ENCODE results near the gene CXCL11.

The CXCL11 gene

GRCh38 chr4:76036855-76037254 is 985 bp upstream of the CXCL11 start:
- TF ChIP-seq, protein P1, sequence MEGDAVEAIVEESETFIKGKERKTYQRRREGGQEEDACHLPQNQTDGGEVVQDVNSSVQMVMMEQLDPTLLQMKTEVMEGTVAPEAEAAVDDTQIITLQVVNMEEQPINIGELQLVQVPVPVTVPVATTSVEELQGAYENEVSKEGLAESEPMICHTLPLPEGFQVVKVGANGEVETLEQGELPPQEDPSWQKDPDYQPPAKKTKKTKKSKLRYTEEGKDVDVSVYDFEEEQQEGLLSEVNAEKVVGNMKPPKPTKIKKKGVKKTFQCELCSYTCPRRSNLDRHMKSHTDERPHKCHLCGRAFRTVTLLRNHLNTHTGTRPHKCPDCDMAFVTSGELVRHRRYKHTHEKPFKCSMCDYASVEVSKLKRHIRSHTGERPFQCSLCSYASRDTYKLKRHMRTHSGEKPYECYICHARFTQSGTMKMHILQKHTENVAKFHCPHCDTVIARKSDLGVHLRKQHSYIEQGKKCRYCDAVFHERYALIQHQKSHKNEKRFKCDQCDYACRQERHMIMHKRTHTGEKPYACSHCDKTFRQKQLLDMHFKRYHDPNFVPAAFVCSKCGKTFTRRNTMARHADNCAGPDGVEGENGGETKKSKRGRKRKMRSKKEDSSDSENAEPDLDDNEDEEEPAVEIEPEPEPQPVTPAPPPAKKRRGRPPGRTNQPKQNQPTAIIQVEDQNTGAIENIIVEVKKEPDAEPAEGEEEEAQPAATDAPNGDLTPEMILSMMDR (IDR thresholded peaks at IDR 0.05; ENCODE audit: low read depth, low read length), result no peak
- in situ Hi-C loops (cut with HindIII; ENCODE audit: low sequenced_read_pairs), result no loop called here
- H3K4me3 ChIP-seq (ENCODE audit: low read depth, low read length), result no peak overlapping the region
- DNase-seq (ENCODE audit: low read depth, low spot score), result no peak

- in situ Hi-C loops (cut with HindIII; ENCODE audit: low sequenced_read_pairs), result no loop called here
Measured at GRCh38 chr4:76035141-76035540, 729 bp downstream of the CXCL11 start.

GRCh38 chr4:76029300-76029699 is 6.6 kb downstream of the CXCL11 start:
- in situ Hi-C loops (cut with HindIII; ENCODE audit: low sequenced_read_pairs), result no loop called here
- TF ChIP-seq, protein P1 (IDR thresholded peaks at IDR 0.05; ENCODE audit: low read depth, low read length), result no peak
- no peak overlapping the region for H3K4me3 ChIP-seq (ENCODE audit: low read depth, low read length)
- no peak for DNase-seq (ENCODE audit: low read depth, low spot score)

More at GRCh38 chr4:76035141-76035540, 729 bp downstream of the CXCL11 start:
- no peak overlapping the region for H3K4me3 ChIP-seq (ENCODE audit: low read depth, low read length)
- TF ChIP-seq, protein P1 (IDR thresholded peaks at IDR 0.05; ENCODE audit: low read depth, low read length), result no peak
- DNase-seq (ENCODE audit: low read depth, low spot score), result no peak

DNA sequence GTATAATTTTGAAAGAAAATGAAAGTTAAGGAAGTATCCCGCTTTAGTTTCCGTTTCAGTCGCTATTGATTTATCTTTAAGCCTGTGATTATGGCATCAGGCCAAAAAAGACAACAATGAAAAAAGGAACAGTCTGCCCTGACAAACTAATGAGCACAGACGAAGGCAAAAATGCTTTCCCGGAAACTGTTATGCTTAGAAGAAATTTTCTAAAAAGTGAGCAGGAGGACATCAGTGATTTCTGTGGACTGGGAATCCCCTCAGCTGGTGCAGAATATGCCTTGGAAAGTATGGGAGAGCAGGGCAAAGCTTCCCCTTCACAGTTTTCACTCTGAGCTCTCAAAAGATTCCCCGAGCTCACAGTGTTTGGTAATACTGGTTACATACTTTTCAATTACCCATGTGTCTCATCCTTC is 7.5 kb downstream of the CXCL11 start:
- in situ Hi-C loops (cut with HindIII; ENCODE audit: low sequenced_read_pairs), result no loop called here
- TF ChIP-seq, protein P1 (IDR thresholded peaks at IDR 0.05; ENCODE audit: low read depth, low read length), result no peak
- DNase-seq (ENCODE audit: low read depth, low spot score), result peak; percentile 23
- H3K4me3 ChIP-seq (ENCODE audit: low read depth, low read length), result peak overlapping the region; percentile 21

DNA sequence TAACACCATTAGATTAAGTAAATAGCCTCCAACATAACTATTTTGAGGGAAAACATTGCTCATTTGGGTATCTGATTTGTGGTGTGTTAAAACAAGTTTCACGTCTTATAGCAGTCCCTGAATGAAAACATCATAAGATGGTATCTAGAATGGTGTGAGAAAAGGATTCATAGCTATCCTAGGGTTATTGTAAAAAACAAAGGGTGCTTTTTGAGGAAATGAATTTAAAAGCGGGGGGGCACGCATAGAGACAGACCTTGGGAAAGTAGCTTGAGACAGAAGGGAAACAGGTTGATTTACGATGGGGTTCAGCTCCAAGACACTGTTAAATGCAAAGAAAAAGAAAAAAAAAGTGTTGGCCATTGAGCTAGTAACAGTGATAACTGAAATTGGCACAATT is 11.8 kb downstream of the CXCL11 start:
- DNase-seq (ENCODE audit: low read depth, low spot score), result no peak
- in situ Hi-C loops (cut with HindIII; ENCODE audit: low sequenced_read_pairs), result no loop called here

DNA sequence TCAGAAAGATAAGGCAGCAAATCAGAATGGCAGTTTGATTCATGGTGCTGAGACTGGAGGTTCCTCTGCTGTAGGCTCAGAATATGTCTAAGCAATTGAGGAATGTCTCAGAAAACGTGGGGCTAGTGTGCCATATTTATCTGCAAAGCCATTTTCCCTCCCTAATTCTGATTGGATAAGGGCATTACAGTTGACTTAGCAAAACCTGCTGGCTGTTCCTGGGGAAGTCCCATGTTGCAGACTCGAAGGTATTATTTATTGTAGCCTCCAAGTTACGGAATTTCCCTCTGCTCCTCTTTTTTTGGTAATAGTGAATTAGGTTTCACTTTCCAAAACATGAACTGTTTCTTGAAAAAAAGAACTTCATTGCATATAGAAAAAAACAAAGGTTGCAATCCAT is 12.5 kb downstream of the CXCL11 start, which contains the start of gene CXCL10:
CXCL10 (minus strand) TSS at position 109 of the 400 bp plus-strand sequence; CDS start at position 43, 66 bp downstream.
- no peak for DNase-seq (ENCODE audit: low read depth, low spot score)
- H3K4me3 ChIP-seq (ENCODE audit: low read depth, low read length), result no peak within 1 kb of the TSS
- TF ChIP-seq, protein P1 (IDR thresholded peaks at IDR 0.05; ENCODE audit: low read depth, low read length), result no peak
- in situ Hi-C loops (cut with HindIII; ENCODE audit: low sequenced_read_pairs), result no loop called here

More for the DNA sequence above, 11.8 kb downstream of the CXCL11 start:
- TF ChIP-seq, protein P1 (IDR thresholded peaks at IDR 0.05; ENCODE audit: low read depth, low read length), result no peak
- no peak overlapping the region for H3K4me3 ChIP-seq (ENCODE audit: low read depth, low read length)

- no peak for DNase-seq (ENCODE audit: low read depth, low spot score)
- no peak overlapping the region for H3K4me3 ChIP-seq (ENCODE audit: low read depth, low read length)
- in situ Hi-C loops (cut with HindIII; ENCODE audit: low sequenced_read_pairs), result no loop called here
- TF ChIP-seq, protein P1 (IDR thresholded peaks at IDR 0.05; ENCODE audit: low read depth, low read length), result no peak
Measured at GRCh38 chr4:76022677-76023076, 13.2 kb downstream of the CXCL11 start.
